NCI-H146 treated with DMSO at 0.1 percent for 48 hours (cell line): ENCODE measurements around the gene SLMAP.

Experiments used
- DNase-seq: peaks from one replicate; lab custom pipeline; 2025; ENCODE audit not compliant: unreplicated experiment; lab: John Stamatoyannopoulos, UW

Gene SLMAP

GRCh38 chr3:57958642-57959422 is 202.7 kb downstream of the SLMAP start:
- DNase-seq = no peak

GRCh38 chr3:57959423-57960173 is 203.5 kb downstream of the SLMAP start:
- DNase-seq = no peak

- DNase-seq = no peak
Observed at GRCh38 chr3:57960174-57960505, 204.0 kb downstream of the SLMAP start.

GRCh38 chr3:57961177-57961827 is 205.2 kb downstream of the SLMAP start:
- no peak for DNase-seq

- no peak for DNase-seq
Observed at GRCh38 chr3:57961828-57962447, 205.8 kb downstream of the SLMAP start.

- no peak for DNase-seq
Observed at GRCh38 chr3:57962448-57962834, 206.3 kb downstream of the SLMAP start.

GRCh38 chr3:57963811-57964346 is 207.8 kb downstream of the SLMAP start:
- DNase-seq = no peak

GRCh38 chr3:57966829-57967228 is 210.7 kb downstream of the SLMAP start:
- DNase-seq = no peak

GRCh38 chr3:57967590-57967989 is 211.5 kb downstream of the SLMAP start:
- no peak for DNase-seq

GRCh38 chr3:57968501-57968900 is 212.4 kb downstream of the SLMAP start:
- no peak for DNase-seq

- no peak for DNase-seq
Observed at GRCh38 chr3:57971975-57972374, 215.9 kb downstream of the SLMAP start.

- DNase-seq = no peak
Observed at GRCh38 chr3:57972531-57973111, 216.5 kb downstream of the SLMAP start.

- DNase-seq = no peak
Observed at GRCh38 chr3:57973715-57974477, 217.8 kb downstream of the SLMAP start.

GRCh38 chr3:57974796-57975388 is 218.8 kb downstream of the SLMAP start:
- DNase-seq = no peak

- DNase-seq = no peak
Observed at GRCh38 chr3:57977818-57978235, 221.7 kb downstream of the SLMAP start.

GRCh38 chr3:57978316-57978715 is 222.2 kb downstream of the SLMAP start:
- no peak for DNase-seq
